PFSK-1 (cell line): Measurements from ENCODE around the gene EAF2.

Source experiments
- POLR2AphosphoS5 ChIP-seq: IDR thresholded peaks from 2 replicates; pipeline ENCODE4 v1.6.1; 2012; ENCODE audit warnings: low read depth, mild to moderate bottlenecking, control low read depth, low read length, moderate library complexity
- SIN3A ChIP-seq: IDR thresholded peaks from 2 replicates; pipeline ENCODE4 v1.6.1; 2012; ENCODE audit warnings: mild to moderate bottlenecking, low read length, moderate library complexity, borderline replicate concordance; ENCODE audit not compliant: insufficient read depth
- TF ChIP-seq, protein P1 (sequence below), 2 experiments: IDR thresholded peaks; 2 replicates each; pipeline versions ENCODE4 v1.6.1 to v1.8.0; 2011 to 2012; ENCODE audit warnings: low read depth in 2 of 2, low read length in 2 of 2, control low read depth in 1 of 2, inconsistent platforms in 1 of 2, mild to moderate bottlenecking in 1 of 2, moderate library complexity in 1 of 2; ENCODE audit not compliant: insufficient read depth in 1 of 2

DNA sequence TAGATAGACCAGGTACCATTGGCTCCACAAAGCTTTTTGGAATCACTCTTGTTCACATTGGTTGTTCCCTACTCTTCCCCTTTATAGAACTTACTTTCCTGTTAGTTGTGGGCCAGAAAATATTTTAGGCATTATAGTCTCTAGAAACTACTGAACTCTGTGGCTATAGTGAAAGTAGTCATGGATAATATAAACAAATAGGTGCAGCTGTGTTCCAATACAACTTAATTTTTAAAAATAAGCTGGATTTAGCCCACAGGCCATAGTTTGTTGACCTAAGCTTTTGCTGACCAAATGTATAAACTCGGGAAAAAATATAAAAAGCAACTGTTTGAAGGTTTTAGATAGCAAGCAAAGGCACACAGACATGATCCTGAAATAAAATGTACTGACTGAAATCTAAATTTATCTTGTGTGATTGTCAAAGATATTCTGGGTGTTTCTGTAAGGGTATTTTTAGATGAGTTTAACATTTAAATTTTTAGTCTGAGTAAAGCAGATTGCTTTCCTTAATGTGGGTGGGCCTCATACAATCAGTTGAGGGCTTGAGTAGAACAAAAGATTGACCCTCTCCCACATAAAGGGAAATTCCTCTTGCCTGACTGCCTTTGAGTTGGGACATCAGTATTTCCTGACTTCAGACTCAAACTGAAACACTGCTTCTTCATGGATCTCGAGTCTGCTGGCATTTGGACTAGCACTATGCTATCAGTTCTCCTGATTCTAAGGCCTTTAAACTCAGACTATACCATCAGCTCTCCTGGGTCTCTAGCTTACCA, 13.4 kb upstream of the EAF2 start:
- TF ChIP-seq POLR2AphosphoS5 (no peak), SIN3A (no peak)
- TF ChIP-seq, protein P1, sequence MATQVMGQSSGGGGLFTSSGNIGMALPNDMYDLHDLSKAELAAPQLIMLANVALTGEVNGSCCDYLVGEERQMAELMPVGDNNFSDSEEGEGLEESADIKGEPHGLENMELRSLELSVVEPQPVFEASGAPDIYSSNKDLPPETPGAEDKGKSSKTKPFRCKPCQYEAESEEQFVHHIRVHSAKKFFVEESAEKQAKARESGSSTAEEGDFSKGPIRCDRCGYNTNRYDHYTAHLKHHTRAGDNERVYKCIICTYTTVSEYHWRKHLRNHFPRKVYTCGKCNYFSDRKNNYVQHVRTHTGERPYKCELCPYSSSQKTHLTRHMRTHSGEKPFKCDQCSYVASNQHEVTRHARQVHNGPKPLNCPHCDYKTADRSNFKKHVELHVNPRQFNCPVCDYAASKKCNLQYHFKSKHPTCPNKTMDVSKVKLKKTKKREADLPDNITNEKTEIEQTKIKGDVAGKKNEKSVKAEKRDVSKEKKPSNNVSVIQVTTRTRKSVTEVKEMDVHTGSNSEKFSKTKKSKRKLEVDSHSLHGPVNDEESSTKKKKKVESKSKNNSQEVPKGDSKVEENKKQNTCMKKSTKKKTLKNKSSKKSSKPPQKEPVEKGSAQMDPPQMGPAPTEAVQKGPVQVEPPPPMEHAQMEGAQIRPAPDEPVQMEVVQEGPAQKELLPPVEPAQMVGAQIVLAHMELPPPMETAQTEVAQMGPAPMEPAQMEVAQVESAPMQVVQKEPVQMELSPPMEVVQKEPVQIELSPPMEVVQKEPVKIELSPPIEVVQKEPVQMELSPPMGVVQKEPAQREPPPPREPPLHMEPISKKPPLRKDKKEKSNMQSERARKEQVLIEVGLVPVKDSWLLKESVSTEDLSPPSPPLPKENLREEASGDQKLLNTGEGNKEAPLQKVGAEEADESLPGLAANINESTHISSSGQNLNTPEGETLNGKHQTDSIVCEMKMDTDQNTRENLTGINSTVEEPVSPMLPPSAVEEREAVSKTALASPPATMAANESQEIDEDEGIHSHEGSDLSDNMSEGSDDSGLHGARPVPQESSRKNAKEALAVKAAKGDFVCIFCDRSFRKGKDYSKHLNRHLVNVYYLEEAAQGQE (IDR thresholded peaks at IDR 0.05; ENCODE audit: insufficient read depth in 1 of 2, low read depth in 2 of 2, low read length in 2 of 2): no peak
